IMR-90 (cell line): ENCODE measurements around the gene SBF1. TPM values are rescaled to one million over a fixed set of nuclear protein-coding genes. Genes with fewer than 3 reads are reported as not detected.

Source experiments
- ATAC-seq: fragments of 200-7000 bp; cut with Tn5 transposase; 2 replicates; pipeline ENCODE4 v1.9.1; 2020; ENCODE audit warnings: low read depth, mild to moderate bottlenecking, moderate library complexity
- BruUV-seq: library from RNA; stranded (reverse); fragments of 400-500 nt; replicated peaks from 2 replicates; lab custom pipeline; 2021; lab: Mats Ljungman, UMichigan
- CTCF ChIA-PET: fragments of 300-600 bp; formaldehyde crosslinking; extraction: SDS; loops from one replicate; lab custom pipeline; 2021; ENCODE audit warnings: antibody characterized with exemption; lab: Yijun Ruan, JAX
- POLR2A ChIA-PET: fragments of 300-600 bp; sonication (Branson Sonifier 250); formaldehyde crosslinking; loops from one replicate; lab custom pipeline; 2022; ENCODE audit warnings: antibody characterized with exemption; ENCODE audit not compliant: unreplicated experiment; lab: Charles Lee
- DNase-seq: peaks from one replicate; pipeline ENCODE4 v3.0.0; 2013
- H2AFZ ChIP-seq: replicated peaks from 2 replicates; pipeline ENCODE3; 2013; ENCODE audit warnings: low read length, mild to moderate bottlenecking; ENCODE audit not compliant: poor library complexity
- H2AK5ac ChIP-seq: 2 replicates; pipeline ENCODE4 v1.6.1; 2013; ENCODE audit warnings: low read depth, low read length, inconsistent platforms
- H2AK9ac ChIP-seq: replicated peaks from 2 replicates; pipeline ENCODE3; 2013; ENCODE audit warnings: mild to moderate bottlenecking, low read depth, low read length, moderate library complexity; ENCODE audit not compliant: poor library complexity
- H2BK120ac ChIP-seq: 2 replicates; pipeline ENCODE4 v1.6.1; 2013; ENCODE audit warnings: low read depth, low read length, inconsistent platforms
- H2BK15ac ChIP-seq: 3 replicates; pipeline ENCODE4 v1.6.1; 2013; ENCODE audit warnings: low read depth, low read length, inconsistent platforms
- H2BK20ac ChIP-seq: 2 replicates; pipeline ENCODE4 v1.6.1; 2013; ENCODE audit warnings: low read depth, mild to moderate bottlenecking, inconsistent platforms, low read length, moderate library complexity
- H2BK5ac ChIP-seq: 2 replicates; pipeline ENCODE4 v1.6.1; 2013; ENCODE audit warnings: mild to moderate bottlenecking, low read depth, low read length, inconsistent platforms; ENCODE audit not compliant: poor library complexity, severe bottlenecking
- H3K14ac ChIP-seq: replicated peaks from 2 replicates; pipeline ENCODE4 v1.6.1; 2013; ENCODE audit warnings: low read depth, low read length, inconsistent platforms
- H3K18ac ChIP-seq: 2 replicates; pipeline ENCODE4 v1.6.1; 2013; ENCODE audit warnings: low read depth, low read length, control low read depth
- H3K23ac ChIP-seq: 2 replicates; pipeline ENCODE4 v1.6.1; 2013; ENCODE audit warnings: low read depth, low read length, inconsistent platforms
- H3K27ac ChIP-seq: 2 replicates; pipeline ENCODE4 v1.5.1; 2013; ENCODE audit warnings: mild to moderate bottlenecking, control low read depth, low read length; ENCODE audit not compliant: insufficient read depth
- H3K27me3 ChIP-seq: 2 replicates; pipeline ENCODE4 v1.6.1; 2013; ENCODE audit warnings: low read length; ENCODE audit not compliant: control insufficient read depth, insufficient read depth
- H3K36me3 ChIP-seq: 2 replicates; pipeline ENCODE4 v1.6.1; 2013; ENCODE audit warnings: low read length, mixed read lengths; ENCODE audit not compliant: control insufficient read depth, insufficient read depth
- H3K4ac ChIP-seq: 2 replicates; pipeline ENCODE4 v1.6.1; 2013; ENCODE audit warnings: low read depth, low read length, inconsistent platforms
- H3K4me1 ChIP-seq: 2 replicates; pipeline ENCODE4 v1.6.1; 2013; ENCODE audit warnings: low read length, mixed read lengths; ENCODE audit not compliant: control insufficient read depth, insufficient read depth
- H3K4me2 ChIP-seq: 2 replicates; pipeline ENCODE4 v1.6.1; 2013; ENCODE audit warnings: low read depth, mild to moderate bottlenecking, control low read depth, low read length, moderate library complexity
- H3K4me3 ChIP-seq: 2 replicates; pipeline ENCODE4 v1.5.1; 2013; ENCODE audit warnings: low read depth, mild to moderate bottlenecking, control low read depth, low read length, moderate library complexity; ENCODE audit not compliant: insufficient read depth
- H3K56ac ChIP-seq: 2 replicates; pipeline ENCODE4 v1.6.1; 2013; ENCODE audit warnings: low read length, inconsistent platforms; ENCODE audit not compliant: insufficient read depth; ENCODE audit errors: extremely low read depth
- H3K79me1 ChIP-seq, 2 experiments: 2 replicates each; pipeline ENCODE4 v1.6.1; 2013; ENCODE audit warnings: low read length in 2 of 2, inconsistent platforms in 1 of 2, low read depth in 1 of 2
- H3K9ac ChIP-seq: 2 replicates; pipeline ENCODE4 v1.6.1; 2013; ENCODE audit warnings: low read depth, low read length, control low read depth
- H3K9me1 ChIP-seq: 2 replicates; pipeline ENCODE4 v1.6.1; 2013; ENCODE audit warnings: low read length, inconsistent platforms; ENCODE audit not compliant: insufficient read depth
- H3K9me3 ChIP-seq: 2 replicates; pipeline ENCODE4 v1.6.1; 2013; ENCODE audit warnings: low read length; ENCODE audit not compliant: control insufficient read depth, insufficient read depth
- H4K20me1 ChIP-seq: 2 replicates; pipeline ENCODE4 v1.6.1; 2013; ENCODE audit warnings: low read length, inconsistent platforms; ENCODE audit not compliant: insufficient read depth
- H4K5ac ChIP-seq: 2 replicates; pipeline ENCODE4 v1.6.1; 2013; ENCODE audit warnings: mild to moderate bottlenecking, low read depth, low read length, control low read depth
- H4K8ac ChIP-seq, 2 experiments: 2 replicates each; pipeline ENCODE4 v1.6.1; 2013; ENCODE audit warnings: low read depth in 2 of 2, low read length in 2 of 2, control low read depth in 1 of 2, inconsistent platforms in 1 of 2
- H4K91ac ChIP-seq: 2 replicates; pipeline ENCODE4 v1.6.1; 2013; ENCODE audit warnings: low read depth, low read length, inconsistent platforms; ENCODE audit not compliant: insufficient read depth
- BHLHE40 ChIP-seq: fragments of 150-350 bp; IDR thresholded peaks from 2 replicates; pipeline ENCODE4 v1.6.1; 2016; ENCODE audit warnings: mild to moderate bottlenecking, low read depth, low read length
- CEBPB ChIP-seq: IDR thresholded peaks from 2 replicates; pipeline ENCODE4 v1.6.1; 2012; ENCODE audit warnings: low read depth, low read length, improper control_type of control experiment
- CHD1 ChIP-seq: IDR thresholded peaks from 2 replicates; pipeline ENCODE4 v1.6.1; 2012; ENCODE audit warnings: low read depth, low read length, improper control_type of control experiment
- CTCF ChIP-seq: conservative IDR thresholded peaks from 2 replicates; pipeline ENCODE4 v1.5.1; 2012; ENCODE audit warnings: mild to moderate bottlenecking, low read depth, low read length, improper control_type of control experiment
- ELK1 ChIP-seq: fragments of 150-350 bp; IDR thresholded peaks from 2 replicates; pipeline ENCODE4 v1.6.1; 2016; ENCODE audit warnings: low read depth, mild to moderate bottlenecking, low read length, moderate library complexity, borderline replicate concordance
- FOS ChIP-seq: fragments of 150-350 bp; IDR thresholded peaks from 2 replicates; pipeline ENCODE4 v1.6.1; 2016; ENCODE audit warnings: low read depth, low read length
- MAZ ChIP-seq: IDR thresholded peaks from 2 replicates; pipeline ENCODE4 v1.6.1; 2012; ENCODE audit warnings: low read depth, mild to moderate bottlenecking, low read length, improper control_type of control experiment, moderate library complexity, borderline replicate concordance
- NFE2L2 ChIP-seq: fragments of 150-350 bp; IDR thresholded peaks from 2 replicates; pipeline ENCODE4 v1.6.1; 2016; ENCODE audit warnings: low read depth, mild to moderate bottlenecking, low read length
- POLR2A ChIP-seq: IDR thresholded peaks from 2 replicates; pipeline ENCODE4 v1.6.1; 2012; ENCODE audit warnings: mild to moderate bottlenecking, low read depth, low read length
- RAD21 ChIP-seq: IDR thresholded peaks from 2 replicates; pipeline ENCODE4 v1.6.1; 2012; ENCODE audit warnings: low read length, improper control_type of control experiment
- RCOR1 ChIP-seq: IDR thresholded peaks from 2 replicates; pipeline ENCODE4 v1.6.1; 2012; ENCODE audit warnings: mild to moderate bottlenecking, low read length, improper control_type of control experiment; ENCODE audit not compliant: insufficient replicate concordance
- RFX5 ChIP-seq: IDR thresholded peaks from 2 replicates; pipeline ENCODE4 v1.8.0; 2012; ENCODE audit warnings: low read depth, mild to moderate bottlenecking, low read length, moderate library complexity
- SMC3 ChIP-seq: fragments of 150-350 bp; IDR thresholded peaks from 2 replicates; pipeline ENCODE4 v1.6.1; 2016; ENCODE audit warnings: low read depth, mild to moderate bottlenecking, antibody characterized with exemption, low read length, moderate library complexity
- USF2 ChIP-seq: fragments of 150-350 bp; IDR thresholded peaks from 2 replicates; pipeline ENCODE4 v1.6.1; 2017; ENCODE audit warnings: mild to moderate bottlenecking, antibody characterized with exemption, low read length, low read depth
- WGBS, 2 experiments: methylation state at CpG; one replicate each; pipeline versions ENCODE4 v1.1.5 to v1.1.7; 2013; ENCODE audit warnings: missing lambda C conversion rate in 2 of 2; ENCODE audit not compliant: insufficient read length in 1 of 2; ENCODE audit errors: extremely low coverage in 2 of 2; 5-methylcytosine and 5-hydroxymethylcytosine counted together
- dilution Hi-C: fragments of 300-500 bp; cut with HindIII; formaldehyde crosslinking; loops from one replicate; pipeline ENCODE4 v1.14.3; 2018; ENCODE audit warnings: low sequenced_read_pairs; ENCODE audit not compliant: unreplicated experiment
- in situ Hi-C: fragments of 300-500 bp; cut with MboI; formaldehyde crosslinking; loops from 3 replicates; pipeline ENCODE4 v1.14.3; 2019; ENCODE audit warnings: low sequenced_read_pairs, inconsistent platforms, mixed read lengths
- intact Hi-C: fragments of 100-400 bp; cut with micrococcal nuclease; formaldehyde crosslinking; loops from 2 replicates; pipeline ENCODE4 v1.10.0; 2022
- polyA plus RNA-seq, 3 experiments: library from polyadenylated mRNA; depleted of rRNA; stranded (reverse); fragments of >200 nt; gene quantifications; 2 replicates each; pipeline ENCODE4 v1.2.3, GENCODE V29; 2012; ENCODE audit warnings: low replicate concordance in 1 of 3
- total RNA-seq: library from RNA; depleted of rRNA; stranded (reverse); fragments of >200 nt; gene quantifications from 2 replicates; pipeline ENCODE4 v1.2.3, GENCODE V29; 2012

SBF1 gene
- total and polyA plus RNA-seq, 2 of the 4 experiments (the other 2 are of a cell fraction): 21.5 to 33.2 TPM

GRCh38 chr22:50459496-50460140 is 15.2 kb downstream of the SBF1 start:
- H3K4ac ChIP-seq: no peak overlapping the region
- no peaks in the 10 kb centered on the region for H3K4me1 ChIP-seq
- H3K27me3 ChIP-seq: no peaks in the 10 kb centered on the region
- H4K5ac ChIP-seq: no peak overlapping the region
- no peaks in the 10 kb centered on the region for H3K9me3 ChIP-seq
- H2AFZ ChIP-seq: no peak overlapping the region
- no TSS peak for BruUV-seq
- ATAC-seq (no peak), DNase-seq (no peak)
- CTCF ChIA-PET: interaction anchor here (0.6 kb wide), 1 partner anchor 160 kb away, joined by 3 read pairs; no protein-coding TSS in a partner anchor
- no peak overlapping the region for H4K8ac ChIP-seq
- no peaks in the 10 kb centered on the region for H3K79me1 ChIP-seq
- no peak overlapping the region for H3K56ac ChIP-seq
- POLR2A ChIA-PET: no interaction called here
- H2BK120ac ChIP-seq: no peak overlapping the region
- H4K20me1 ChIP-seq: peaks cover 8% of the 10 kb centered on the region; the same call in 1 of the 2 replicates
- H3K18ac ChIP-seq: no peak overlapping the region
- in situ Hi-C loops: no loop called here
- peaks cover 91% of the 10 kb centered on the region for H3K36me3 ChIP-seq
- H2BK15ac ChIP-seq: no peak overlapping the region
- no peak overlapping the region for H2AK9ac ChIP-seq
- H3K27ac ChIP-seq: no peak overlapping the region
- no peak overlapping the region for H3K14ac ChIP-seq
- H2BK20ac ChIP-seq: no peak overlapping the region
- H3K23ac ChIP-seq: no peak overlapping the region
- intact Hi-C loops: no loop called here
- H3K4me3 ChIP-seq: no peak overlapping the region
- H3K4me2 ChIP-seq: no peak overlapping the region
- H3K9ac ChIP-seq: no peak overlapping the region
- H2BK5ac ChIP-seq: no peak overlapping the region
- dilution Hi-C loops: no loop called here
- TF ChIP-seq SMC3 (no peak), BHLHE40 (no peak), FOS (no peak), NFE2L2 (no peak), RAD21 (no peak), RFX5 (no peak), MAZ (no peak), CHD1 (no peak), CEBPB (no peak), RCOR1 (no peak), POLR2A (no peak), USF2 (no peak), ELK1 (no peak), CTCF (no peak)
- no peaks in the 10 kb centered on the region for H3K9me1 ChIP-seq
- no peak overlapping the region for H4K91ac ChIP-seq
- 96% methylated on average over 13 of the region's 41 CpGs; no CpG with 5 or more reads in 1 of the 2 experiments for WGBS, 2 experiments
- H2AK5ac ChIP-seq: no peak overlapping the region
